Osteoblast (primary cell): ENCODE results near the gene SOBP. TPM values are rescaled to one million over a fixed set of nuclear protein-coding genes. Genes with fewer than 3 reads are reported as not detected.

Source experiments
- DNase-seq: peaks from one replicate; pipeline ENCODE4 v3.0.0; 2011; ENCODE audit warnings: low spot score, mixed read lengths; ENCODE audit not compliant: insufficient read length; ENCODE audit errors: missing footprints
- H2AFZ ChIP-seq: 2 replicates; pipeline ENCODE4 v1.6.0; 2011; ENCODE audit warnings: mild to moderate bottlenecking, low read length
- H3K27ac ChIP-seq: 2 replicates; pipeline ENCODE4 v1.5.1; 2011; ENCODE audit warnings: mild to moderate bottlenecking, low read depth, low read length, moderate library complexity
- H3K27me3 ChIP-seq: 2 replicates; pipeline ENCODE4 v1.6.0; 2012; ENCODE audit warnings: mild to moderate bottlenecking, control low read depth, inconsistent platforms, low read length, moderate library complexity; ENCODE audit not compliant: insufficient read depth
- H3K36me3 ChIP-seq: 2 replicates; pipeline ENCODE4 v1.5.1; 2011; ENCODE audit warnings: mild to moderate bottlenecking, low read length, control low read depth, moderate library complexity; ENCODE audit not compliant: insufficient read depth
- H3K4me1 ChIP-seq: 2 replicates; pipeline ENCODE4 v1.5.1; 2011; ENCODE audit warnings: mild to moderate bottlenecking, low read length, control low read depth, moderate library complexity; ENCODE audit not compliant: insufficient read depth
- H3K4me2 ChIP-seq: 2 replicates; pipeline ENCODE4 v1.6.0; 2011; ENCODE audit warnings: mild to moderate bottlenecking, low read length; ENCODE audit not compliant: insufficient read depth
- H3K4me3 ChIP-seq: fragments of 200-600 bp; sonication (generic); 3 replicates; pipeline ENCODE4 v1.5.1; 2012; ENCODE audit warnings: mild to moderate bottlenecking, low read length, inconsistent platforms; ENCODE audit not compliant: insufficient read depth
- H3K79me2 ChIP-seq: 2 replicates; pipeline ENCODE4 v1.6.0; 2012; ENCODE audit warnings: mild to moderate bottlenecking, low read length, control low read depth, inconsistent platforms; ENCODE audit not compliant: insufficient read depth
- H3K9me3 ChIP-seq: 2 replicates; pipeline ENCODE4 v1.5.1; 2011; ENCODE audit warnings: low read depth, low read length, control low read depth
- H4K20me1 ChIP-seq: 2 replicates; pipeline ENCODE4 v1.6.0; 2012; ENCODE audit warnings: mild to moderate bottlenecking, low read length, control low read depth; ENCODE audit not compliant: insufficient read depth
- total RNA-seq: library from RNA; depleted of rRNA; stranded (reverse); fragments of >200 nt; gene quantifications from 2 replicates; pipeline ENCODE4 v1.2.3, GENCODE V29; 2012
- TF ChIP-seq, protein P1 (sequence below): IDR thresholded peaks from 2 replicates; pipeline ENCODE4 v1.5.1; 2011; ENCODE audit warnings: mild to moderate bottlenecking, low read depth, low read length, moderate library complexity; ENCODE audit errors: extremely low read depth

Gene SOBP
- total RNA-seq, 1 donor, result 3.6 TPM

DNA sequence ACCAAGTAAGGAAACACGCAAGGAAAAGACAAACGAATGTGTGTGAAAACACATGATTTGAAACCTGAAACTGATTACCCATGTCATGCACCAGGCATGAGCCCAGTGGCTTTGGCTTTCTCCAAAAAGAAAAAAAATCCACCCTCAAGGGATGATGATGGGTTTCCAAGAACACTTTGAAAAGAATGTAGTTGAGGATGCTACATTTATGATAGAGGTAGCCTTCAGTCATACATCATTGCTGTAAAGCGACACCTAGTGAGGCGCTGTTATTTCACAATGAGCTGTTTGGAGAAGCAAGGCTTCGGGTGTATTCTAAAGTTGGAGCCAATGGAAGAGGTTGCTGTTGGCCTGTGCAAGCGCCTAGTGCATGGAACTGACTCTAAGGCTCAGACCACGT, 209.3 kb downstream of the SOBP start:
- H3K27me3 ChIP-seq, result no peaks in the 10 kb centered on the region
- no peaks in the 10 kb centered on the region for H3K36me3 ChIP-seq
- H3K4me3 ChIP-seq, result no peak overlapping the region
- no peak overlapping the region for H2AFZ ChIP-seq
- no peak overlapping the region for H3K4me2 ChIP-seq
- H3K79me2 ChIP-seq, result no peaks in the 10 kb centered on the region
- TF ChIP-seq, protein P1, sequence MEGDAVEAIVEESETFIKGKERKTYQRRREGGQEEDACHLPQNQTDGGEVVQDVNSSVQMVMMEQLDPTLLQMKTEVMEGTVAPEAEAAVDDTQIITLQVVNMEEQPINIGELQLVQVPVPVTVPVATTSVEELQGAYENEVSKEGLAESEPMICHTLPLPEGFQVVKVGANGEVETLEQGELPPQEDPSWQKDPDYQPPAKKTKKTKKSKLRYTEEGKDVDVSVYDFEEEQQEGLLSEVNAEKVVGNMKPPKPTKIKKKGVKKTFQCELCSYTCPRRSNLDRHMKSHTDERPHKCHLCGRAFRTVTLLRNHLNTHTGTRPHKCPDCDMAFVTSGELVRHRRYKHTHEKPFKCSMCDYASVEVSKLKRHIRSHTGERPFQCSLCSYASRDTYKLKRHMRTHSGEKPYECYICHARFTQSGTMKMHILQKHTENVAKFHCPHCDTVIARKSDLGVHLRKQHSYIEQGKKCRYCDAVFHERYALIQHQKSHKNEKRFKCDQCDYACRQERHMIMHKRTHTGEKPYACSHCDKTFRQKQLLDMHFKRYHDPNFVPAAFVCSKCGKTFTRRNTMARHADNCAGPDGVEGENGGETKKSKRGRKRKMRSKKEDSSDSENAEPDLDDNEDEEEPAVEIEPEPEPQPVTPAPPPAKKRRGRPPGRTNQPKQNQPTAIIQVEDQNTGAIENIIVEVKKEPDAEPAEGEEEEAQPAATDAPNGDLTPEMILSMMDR, result no peak
- no peaks in the 10 kb centered on the region for H3K9me3 ChIP-seq
- DNase-seq, result no peak
- no peaks in the 10 kb centered on the region for H4K20me1 ChIP-seq
- H3K27ac ChIP-seq, result peak overlapping the region; percentile 98
- peaks cover 49% of the 10 kb centered on the region for H3K4me1 ChIP-seq

- DNase-seq, result no peak
- H3K4me1 ChIP-seq, result peaks cover 47% of the 10 kb centered on the region
- peak overlapping the region; percentile 98 for H3K27ac ChIP-seq
- H3K4me3 ChIP-seq, result no peak overlapping the region
- no peak overlapping the region for H3K4me2 ChIP-seq
- no peaks in the 10 kb centered on the region for H3K9me3 ChIP-seq
- TF ChIP-seq, protein P1, result no peak
- no peaks in the 10 kb centered on the region for H4K20me1 ChIP-seq
- H3K36me3 ChIP-seq, result no peaks in the 10 kb centered on the region
- H2AFZ ChIP-seq, result no peak overlapping the region
- no peaks in the 10 kb centered on the region for H3K27me3 ChIP-seq
- no peaks in the 10 kb centered on the region for H3K79me2 ChIP-seq
These were observed 209.9 kb downstream of the SOBP start for GRCh38 chr6:107699697-107700325.

- TF ChIP-seq, protein P1, result no peak
- H3K4me3 ChIP-seq, result no peak overlapping the region
- no peaks in the 10 kb centered on the region for H4K20me1 ChIP-seq
- H3K27ac ChIP-seq, result peak overlapping the region; percentile 40
- no peaks in the 10 kb centered on the region for H3K36me3 ChIP-seq
- H2AFZ ChIP-seq, result peak overlapping the region; percentile 4
- H3K9me3 ChIP-seq, result no peaks in the 10 kb centered on the region
- H3K4me1 ChIP-seq, result peaks cover 18% of the 10 kb centered on the region
- H3K79me2 ChIP-seq, result no peaks in the 10 kb centered on the region
- no peaks in the 10 kb centered on the region for H3K27me3 ChIP-seq
- no peak overlapping the region for H3K4me2 ChIP-seq
- no peak for DNase-seq
These were observed 213.7 kb downstream of the SOBP start for GRCh38 chr6:107703606-107704005.

DNA sequence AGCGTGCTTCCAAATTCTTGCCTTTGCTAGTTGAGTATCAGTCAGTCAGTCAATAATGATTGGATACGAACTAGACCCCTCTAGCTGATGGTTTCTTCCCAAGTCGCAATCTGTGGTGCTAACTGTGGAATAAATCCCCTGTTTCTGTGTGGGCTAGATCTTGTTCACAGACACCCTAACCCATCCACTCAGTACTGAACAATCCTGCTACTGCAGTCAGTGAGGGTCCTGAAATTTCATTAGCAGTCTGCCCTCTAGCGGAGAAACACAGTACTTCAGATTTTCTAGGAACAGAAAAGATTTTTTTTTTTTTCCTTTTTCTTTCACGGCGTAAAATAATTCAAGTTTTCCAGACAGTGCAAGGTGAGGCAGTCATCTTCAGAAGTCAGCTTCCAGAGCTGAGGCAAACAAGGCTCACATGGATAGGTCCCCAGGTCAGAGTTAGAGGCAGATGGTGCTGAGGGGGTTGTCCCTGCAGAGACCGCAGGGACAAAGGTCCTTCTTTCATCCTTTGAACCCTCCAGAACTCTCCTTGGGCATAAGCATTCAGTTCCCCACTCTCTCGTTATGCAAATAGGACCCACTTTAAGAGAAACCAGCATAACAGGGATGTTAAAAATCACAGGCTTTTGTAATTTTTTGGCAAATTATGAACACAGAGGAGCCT, 214.6 kb downstream of the SOBP start:
- Histone ChIP-seq H3K27ac (peak overlapping the region; percentile 40), H3K36me3 (no peaks in the 10 kb centered on the region), H4K20me1 (no peaks in the 10 kb centered on the region), H2AFZ (peak overlapping the region; percentile 84), H3K4me1 (peaks cover 10% of the 10 kb centered on the region), H3K4me2 (peak overlapping the region; percentile 69), H3K4me3 (peak overlapping the region; percentile 44), H3K27me3 (no peaks in the 10 kb centered on the region), H3K79me2 (no peaks in the 10 kb centered on the region), H3K9me3 (no peaks in the 10 kb centered on the region)
- TF ChIP-seq, protein P1, result peak; percentile 80
- peak; percentile 73 for DNase-seq
